IMR-90 (cell line): Measurements from ENCODE around the gene DGKB. TPM values are rescaled to one million over a fixed set of nuclear protein-coding genes. Genes with fewer than 3 reads are reported as not detected.

Source experiments
- ATAC-seq: fragments of 200-7000 bp; cut with Tn5 transposase; 2 replicates; pipeline ENCODE4 v1.9.1; 2020; ENCODE audit warnings: low read depth, mild to moderate bottlenecking, moderate library complexity
- BruUV-seq: library from RNA; stranded (reverse); fragments of 400-500 nt; replicated peaks from 2 replicates; lab custom pipeline; 2021; lab: Mats Ljungman, UMichigan
- CTCF ChIA-PET: fragments of 300-600 bp; formaldehyde crosslinking; extraction: SDS; loops from one replicate; lab custom pipeline; 2021; ENCODE audit warnings: antibody characterized with exemption; lab: Yijun Ruan, JAX
- POLR2A ChIA-PET: fragments of 300-600 bp; sonication (Branson Sonifier 250); formaldehyde crosslinking; loops from one replicate; lab custom pipeline; 2022; ENCODE audit warnings: antibody characterized with exemption; ENCODE audit not compliant: unreplicated experiment; lab: Charles Lee
- DNase-seq: peaks from one replicate; pipeline ENCODE4 v3.0.0; 2013
- H2AFZ ChIP-seq: replicated peaks from 2 replicates; pipeline ENCODE3; 2013; ENCODE audit warnings: low read length, mild to moderate bottlenecking; ENCODE audit not compliant: poor library complexity
- H2AK5ac ChIP-seq: 2 replicates; pipeline ENCODE4 v1.6.1; 2013; ENCODE audit warnings: low read depth, low read length, inconsistent platforms
- H2AK9ac ChIP-seq: replicated peaks from 2 replicates; pipeline ENCODE3; 2013; ENCODE audit warnings: mild to moderate bottlenecking, low read depth, low read length, moderate library complexity; ENCODE audit not compliant: poor library complexity
- H2BK120ac ChIP-seq: 2 replicates; pipeline ENCODE4 v1.6.1; 2013; ENCODE audit warnings: low read depth, low read length, inconsistent platforms
- H2BK15ac ChIP-seq: 3 replicates; pipeline ENCODE4 v1.6.1; 2013; ENCODE audit warnings: low read depth, low read length, inconsistent platforms
- H2BK20ac ChIP-seq: 2 replicates; pipeline ENCODE4 v1.6.1; 2013; ENCODE audit warnings: low read depth, mild to moderate bottlenecking, inconsistent platforms, low read length, moderate library complexity
- H2BK5ac ChIP-seq: 2 replicates; pipeline ENCODE4 v1.6.1; 2013; ENCODE audit warnings: mild to moderate bottlenecking, low read depth, low read length, inconsistent platforms; ENCODE audit not compliant: poor library complexity, severe bottlenecking
- H3K14ac ChIP-seq: replicated peaks from 2 replicates; pipeline ENCODE4 v1.6.1; 2013; ENCODE audit warnings: low read depth, low read length, inconsistent platforms
- H3K18ac ChIP-seq: 2 replicates; pipeline ENCODE4 v1.6.1; 2013; ENCODE audit warnings: low read depth, low read length, control low read depth
- H3K23ac ChIP-seq: 2 replicates; pipeline ENCODE4 v1.6.1; 2013; ENCODE audit warnings: low read depth, low read length, inconsistent platforms
- H3K27ac ChIP-seq: 2 replicates; pipeline ENCODE4 v1.5.1; 2013; ENCODE audit warnings: mild to moderate bottlenecking, control low read depth, low read length; ENCODE audit not compliant: insufficient read depth
- H3K27me3 ChIP-seq: 2 replicates; pipeline ENCODE4 v1.6.1; 2013; ENCODE audit warnings: low read length; ENCODE audit not compliant: control insufficient read depth, insufficient read depth
- H3K36me3 ChIP-seq: 2 replicates; pipeline ENCODE4 v1.6.1; 2013; ENCODE audit warnings: low read length, mixed read lengths; ENCODE audit not compliant: control insufficient read depth, insufficient read depth
- H3K4ac ChIP-seq: 2 replicates; pipeline ENCODE4 v1.6.1; 2013; ENCODE audit warnings: low read depth, low read length, inconsistent platforms
- H3K4me1 ChIP-seq: 2 replicates; pipeline ENCODE4 v1.6.1; 2013; ENCODE audit warnings: low read length, mixed read lengths; ENCODE audit not compliant: control insufficient read depth, insufficient read depth
- H3K4me2 ChIP-seq: 2 replicates; pipeline ENCODE4 v1.6.1; 2013; ENCODE audit warnings: low read depth, mild to moderate bottlenecking, control low read depth, low read length, moderate library complexity
- H3K4me3 ChIP-seq: 2 replicates; pipeline ENCODE4 v1.5.1; 2013; ENCODE audit warnings: low read depth, mild to moderate bottlenecking, control low read depth, low read length, moderate library complexity; ENCODE audit not compliant: insufficient read depth
- H3K56ac ChIP-seq: 2 replicates; pipeline ENCODE4 v1.6.1; 2013; ENCODE audit warnings: low read length, inconsistent platforms; ENCODE audit not compliant: insufficient read depth; ENCODE audit errors: extremely low read depth
- H3K79me1 ChIP-seq, 2 experiments: 2 replicates each; pipeline ENCODE4 v1.6.1; 2013; ENCODE audit warnings: low read length in 2 of 2, inconsistent platforms in 1 of 2, low read depth in 1 of 2
- H3K9ac ChIP-seq: 2 replicates; pipeline ENCODE4 v1.6.1; 2013; ENCODE audit warnings: low read depth, low read length, control low read depth
- H3K9me1 ChIP-seq: 2 replicates; pipeline ENCODE4 v1.6.1; 2013; ENCODE audit warnings: low read length, inconsistent platforms; ENCODE audit not compliant: insufficient read depth
- H3K9me3 ChIP-seq: 2 replicates; pipeline ENCODE4 v1.6.1; 2013; ENCODE audit warnings: low read length; ENCODE audit not compliant: control insufficient read depth, insufficient read depth
- H4K20me1 ChIP-seq: 2 replicates; pipeline ENCODE4 v1.6.1; 2013; ENCODE audit warnings: low read length, inconsistent platforms; ENCODE audit not compliant: insufficient read depth
- H4K5ac ChIP-seq: 2 replicates; pipeline ENCODE4 v1.6.1; 2013; ENCODE audit warnings: mild to moderate bottlenecking, low read depth, low read length, control low read depth
- H4K8ac ChIP-seq, 2 experiments: 2 replicates each; pipeline ENCODE4 v1.6.1; 2013; ENCODE audit warnings: low read depth in 2 of 2, low read length in 2 of 2, control low read depth in 1 of 2, inconsistent platforms in 1 of 2
- H4K91ac ChIP-seq: 2 replicates; pipeline ENCODE4 v1.6.1; 2013; ENCODE audit warnings: low read depth, low read length, inconsistent platforms; ENCODE audit not compliant: insufficient read depth
- BHLHE40 ChIP-seq: fragments of 150-350 bp; IDR thresholded peaks from 2 replicates; pipeline ENCODE4 v1.6.1; 2016; ENCODE audit warnings: mild to moderate bottlenecking, low read depth, low read length
- CEBPB ChIP-seq: IDR thresholded peaks from 2 replicates; pipeline ENCODE4 v1.6.1; 2012; ENCODE audit warnings: low read depth, low read length, improper control_type of control experiment
- CHD1 ChIP-seq: IDR thresholded peaks from 2 replicates; pipeline ENCODE4 v1.6.1; 2012; ENCODE audit warnings: low read depth, low read length, improper control_type of control experiment
- FOS ChIP-seq: fragments of 150-350 bp; IDR thresholded peaks from 2 replicates; pipeline ENCODE4 v1.6.1; 2016; ENCODE audit warnings: low read depth, low read length
- SMC3 ChIP-seq: fragments of 150-350 bp; IDR thresholded peaks from 2 replicates; pipeline ENCODE4 v1.6.1; 2016; ENCODE audit warnings: low read depth, mild to moderate bottlenecking, antibody characterized with exemption, low read length, moderate library complexity
- WGBS, 2 experiments: methylation state at CpG; one replicate each; pipeline versions ENCODE4 v1.1.5 to v1.1.7; 2013; ENCODE audit warnings: missing lambda C conversion rate in 2 of 2; ENCODE audit not compliant: insufficient read length in 1 of 2; ENCODE audit errors: extremely low coverage in 2 of 2; 5-methylcytosine and 5-hydroxymethylcytosine counted together
- dilution Hi-C: fragments of 300-500 bp; cut with HindIII; formaldehyde crosslinking; loops from one replicate; pipeline ENCODE4 v1.14.3; 2018; ENCODE audit warnings: low sequenced_read_pairs; ENCODE audit not compliant: unreplicated experiment
- in situ Hi-C: fragments of 300-500 bp; cut with MboI; formaldehyde crosslinking; loops from 3 replicates; pipeline ENCODE4 v1.14.3; 2019; ENCODE audit warnings: low sequenced_read_pairs, inconsistent platforms, mixed read lengths
- intact Hi-C: fragments of 100-400 bp; cut with micrococcal nuclease; formaldehyde crosslinking; loops from 2 replicates; pipeline ENCODE4 v1.10.0; 2022
- polyA plus RNA-seq, 3 experiments: library from polyadenylated mRNA; depleted of rRNA; stranded (reverse); fragments of >200 nt; gene quantifications; 2 replicates each; pipeline ENCODE4 v1.2.3, GENCODE V29; 2012; ENCODE audit warnings: low replicate concordance in 1 of 3
- total RNA-seq: library from RNA; depleted of rRNA; stranded (reverse); fragments of >200 nt; gene quantifications from 2 replicates; pipeline ENCODE4 v1.2.3, GENCODE V29; 2012

Gene DGKB
- total and polyA plus RNA-seq, 2 of the 4 experiments (the other 2 are of a cell fraction), result not detected

- no peak overlapping the region for H3K18ac ChIP-seq
- no peak overlapping the region for H2BK120ac ChIP-seq
- no peak overlapping the region for H4K5ac ChIP-seq
- no peak overlapping the region for H3K14ac ChIP-seq
- ATAC-seq (no peak), DNase-seq (no peak)
- H3K9ac ChIP-seq, result no peak overlapping the region
- H2AK5ac ChIP-seq, result no peak overlapping the region
- H3K4me3 ChIP-seq, result no peak overlapping the region
- H2AFZ ChIP-seq, result no peak overlapping the region
- no TSS peak for BruUV-seq
- H4K8ac ChIP-seq, result no peak overlapping the region
- H3K9me1 ChIP-seq, result no peaks in the 10 kb centered on the region
- H3K79me1 ChIP-seq, result no peaks in the 10 kb centered on the region
- H2BK20ac ChIP-seq, result no peak overlapping the region
- no peak overlapping the region for H3K23ac ChIP-seq
- H3K4me2 ChIP-seq, result no peak overlapping the region
- no peaks in the 10 kb centered on the region for H4K20me1 ChIP-seq
- H3K4ac ChIP-seq, result no peak overlapping the region
- no peak overlapping the region for H2AK9ac ChIP-seq
- H3K4me1 ChIP-seq, result no peaks in the 10 kb centered on the region
- CTCF ChIA-PET, result no interaction called here
- no peaks in the 10 kb centered on the region for H3K27me3 ChIP-seq
- H3K56ac ChIP-seq, result no peak overlapping the region
- intact Hi-C loops (no loop called here), dilution Hi-C loops (no loop called here), in situ Hi-C loops (no loop called here)
- WGBS, 2 experiments, result no CpG with 5 or more reads among the region's 5 CpGs
- H3K36me3 ChIP-seq, result no peaks in the 10 kb centered on the region
- H3K27ac ChIP-seq, result no peak overlapping the region
- TF ChIP-seq CEBPB, result no peak
- TF ChIP-seq SMC3, result no peak
- TF ChIP-seq BHLHE40, result no peak
- TF ChIP-seq FOS, result no peak
- TF ChIP-seq CHD1, result no peak
- H2BK15ac ChIP-seq, result no peak overlapping the region
- H4K91ac ChIP-seq, result no peak overlapping the region
- no peaks in the 10 kb centered on the region for H3K9me3 ChIP-seq
- POLR2A ChIA-PET, result no interaction called here
- no peak overlapping the region for H2BK5ac ChIP-seq
Measured at GRCh38 chr7:14148974-14149373, 753.6 kb downstream of the DGKB start.
